Keratinocyte (primary cell): ENCODE results near the gene ADAMTS16. TPM values are rescaled to one million over a fixed set of nuclear protein-coding genes. Genes with fewer than 3 reads are reported as not detected.

Experiments
- DNase-seq: peaks from one replicate; pipeline ENCODE4 v3.0.0-alpha.2; 2011; ENCODE audit warnings: low read depth, missing footprints, low spot score
- FAIRE-seq: peaks from 2 replicates; lab custom pipeline; 2011; peaks lifted over from hg19 to GRCh38; lab: Jason Lieb, UNC
- H2AFZ ChIP-seq: 2 replicates; pipeline ENCODE4 v1.6.0; 2012; ENCODE audit warnings: low read length, control low read depth, inconsistent platforms; ENCODE audit not compliant: control insufficient read depth
- H3K27ac ChIP-seq: 2 replicates; pipeline ENCODE4 v1.5.1; 2011; ENCODE audit warnings: low read length; ENCODE audit not compliant: control insufficient read depth, insufficient read depth
- H3K27me3 ChIP-seq: 3 replicates; pipeline ENCODE4 v1.6.0; 2011; ENCODE audit warnings: low read length; ENCODE audit not compliant: control insufficient read depth, insufficient read depth; ENCODE audit errors: extremely low read depth
- H3K36me3 ChIP-seq, 2 experiments: 2 replicates in 1 of 2; 3 replicates in 1 of 2; pipeline ENCODE4 v1.5.1; 2011; ENCODE audit warnings: low read length in 2 of 2, mild to moderate bottlenecking in 1 of 2; ENCODE audit not compliant: control insufficient read depth in 2 of 2, insufficient read depth in 2 of 2; ENCODE audit errors: extremely low read depth in 1 of 2
- H3K4me1 ChIP-seq: 3 replicates; pipeline ENCODE4 v1.5.1; 2011; ENCODE audit warnings: low read length; ENCODE audit not compliant: control insufficient read depth, insufficient read depth; ENCODE audit errors: extremely low read depth
- H3K4me2 ChIP-seq: 3 replicates; pipeline ENCODE4 v1.6.0; 2011; ENCODE audit warnings: low read depth, low read length; ENCODE audit not compliant: control insufficient read depth, insufficient read depth; ENCODE audit errors: extremely low read depth
- H3K4me3 ChIP-seq, 3 experiments: fragments of 200-600 bp in 1 of 3; sonication (generic) in 1 of 3; 2 replicates in 2 of 3; 3 replicates in 1 of 3; pipeline ENCODE4 v1.5.1; 2011 to 2016; ENCODE audit warnings: low read length in 3 of 3, mild to moderate bottlenecking in 3 of 3, control low read depth in 2 of 3, inconsistent platforms in 1 of 3, low read depth in 1 of 3, mixed read lengths in 1 of 3, mixed run types in 1 of 3, moderate library complexity in 1 of 3; ENCODE audit not compliant: control insufficient read depth in 2 of 3, insufficient read depth in 2 of 3; ENCODE audit errors: extremely low read depth in 1 of 3
- H3K79me2 ChIP-seq: 2 replicates; pipeline ENCODE4 v1.6.0; 2012; ENCODE audit warnings: low read length; ENCODE audit not compliant: control insufficient read depth, insufficient read depth
- H3K9ac ChIP-seq: 3 replicates; pipeline ENCODE4 v1.6.0; 2011; ENCODE audit warnings: low read length; ENCODE audit not compliant: control insufficient read depth, insufficient read depth; ENCODE audit errors: extremely low read depth
- H3K9me1 ChIP-seq: 3 replicates; pipeline ENCODE4 v1.6.0; 2011; ENCODE audit warnings: low read length; ENCODE audit not compliant: control insufficient read depth, insufficient read depth; ENCODE audit errors: extremely low read depth
- H3K9me3 ChIP-seq: 2 replicates; pipeline ENCODE4 v1.5.1; 2012; ENCODE audit warnings: low read depth, low read length; ENCODE audit not compliant: control insufficient read depth
- H4K20me1 ChIP-seq: 3 replicates; pipeline ENCODE4 v1.6.0; 2011; ENCODE audit warnings: low read length; ENCODE audit not compliant: control insufficient read depth, insufficient read depth; ENCODE audit errors: extremely low read depth
- CTCF ChIP-seq, 3 experiments: IDR thresholded peaks in 1 of 3; conservative IDR thresholded peaks in 1 of 3; optimal IDR thresholded peaks in 1 of 3; 2 replicates in 2 of 3; 3 replicates in 1 of 3; pipeline versions ENCODE3 to v1.5.1; 2011; ENCODE audit warnings: low read length in 3 of 3, mild to moderate bottlenecking in 3 of 3, moderate library complexity in 2 of 3, control low read depth in 1 of 3, inconsistent platforms in 1 of 3; ENCODE audit not compliant: insufficient read depth in 2 of 3; ENCODE audit errors: extremely low read depth in 1 of 3
- EZH2 ChIP-seq: IDR thresholded peaks from one replicate; pipeline ENCODE4 v1.6.1; 2012; ENCODE audit warnings: inconsistent platforms, mild to moderate bottlenecking, low read length, moderate library complexity
- dilution Hi-C: fragments of 300-500 bp; cut with MboI; formaldehyde crosslinking; loops from one replicate; pipeline ENCODE4 v1.7.0; 2020; ENCODE audit warnings: low sequenced_read_pairs; ENCODE audit not compliant: extremely low pct_ligation_motif_present
- polyA plus RNA-seq, 5 experiments: library from polyadenylated mRNA; depleted of rRNA in 3 of 5; stranded (reverse) in 3 of 5; stranded (forward) in 1 of 5; unstranded in 1 of 5; fragments of >200 nt; gene quantifications; 1 replicate in 1 of 5; 2 replicates in 3 of 5; 3 replicates in 1 of 5; pipeline versions ENCODE4 v1.2.1 to v1.2.3, GENCODE V29; 2011 to 2012; ENCODE audit warnings: missing spikeins in 2 of 5, low read depth in 1 of 5, low replicate concordance in 1 of 5

The ADAMTS16 gene
- polyA plus RNA-seq, 1 donor (not counting 4 experiments of a cell fraction or from before 2014, with no cell fraction given) = not detected

GRCh38 chr5:5273976-5274375, 133.8 kb downstream of the ADAMTS16 start:
- dilution Hi-C loops = no loop called here
- Histone ChIP-seq H3K36me3 (no peaks in the 10 kb centered on the region), H3K9me1 (no peaks in the 10 kb centered on the region), H3K9ac (no peak overlapping the region), H3K4me3 (no peak overlapping the region), H3K27me3 (no peaks in the 10 kb centered on the region), H2AFZ (no peak overlapping the region), H4K20me1 (no peaks in the 10 kb centered on the region), H3K27ac (no peak overlapping the region), H3K79me2 (no peaks in the 10 kb centered on the region), H3K4me1 (peaks cover 13% of the 10 kb centered on the region), H3K9me3 (no peaks in the 10 kb centered on the region), H3K4me2 (no peak overlapping the region)
- DNase-seq (no peak), FAIRE-seq (no peak)
- TF ChIP-seq CTCF (optimal IDR thresholded peaks at IDR 0.05 in 1 of 3, IDR thresholded peaks at IDR 0.05 in 1 of 3, conservative IDR thresholded peaks at IDR 0.05 in 1 of 3; ENCODE audit: extremely low read depth in 1 of 3, insufficient read depth in 2 of 3, low read length in 3 of 3) = no peak
- no peak for TF ChIP-seq EZH2

- Histone ChIP-seq H3K27ac (no peak overlapping the region), H3K4me1 (peaks cover 13% of the 10 kb centered on the region), H2AFZ (no peak overlapping the region), H3K9me1 (no peaks in the 10 kb centered on the region), H3K4me3 (no peak overlapping the region), H3K79me2 (no peaks in the 10 kb centered on the region), H4K20me1 (no peaks in the 10 kb centered on the region), H3K4me2 (no peak overlapping the region), H3K36me3 (no peaks in the 10 kb centered on the region), H3K9ac (no peak overlapping the region), H3K27me3 (no peaks in the 10 kb centered on the region), H3K9me3 (no peaks in the 10 kb centered on the region)
- dilution Hi-C loops = no loop called here
- FAIRE-seq (no peak), DNase-seq (no peak)
- TF ChIP-seq EZH2 = no peak
- TF ChIP-seq CTCF (optimal IDR thresholded peaks at IDR 0.05 in 1 of 3, IDR thresholded peaks at IDR 0.05 in 1 of 3, conservative IDR thresholded peaks at IDR 0.05 in 1 of 3; ENCODE audit: extremely low read depth in 1 of 3, insufficient read depth in 2 of 3, low read length in 3 of 3) = no peak
These were observed 135.1 kb downstream of the ADAMTS16 start for GRCh38 chr5:5275211-5275610.
